ENCODE data around the gene PTPRJ.

PTPRJ gene

DNA sequence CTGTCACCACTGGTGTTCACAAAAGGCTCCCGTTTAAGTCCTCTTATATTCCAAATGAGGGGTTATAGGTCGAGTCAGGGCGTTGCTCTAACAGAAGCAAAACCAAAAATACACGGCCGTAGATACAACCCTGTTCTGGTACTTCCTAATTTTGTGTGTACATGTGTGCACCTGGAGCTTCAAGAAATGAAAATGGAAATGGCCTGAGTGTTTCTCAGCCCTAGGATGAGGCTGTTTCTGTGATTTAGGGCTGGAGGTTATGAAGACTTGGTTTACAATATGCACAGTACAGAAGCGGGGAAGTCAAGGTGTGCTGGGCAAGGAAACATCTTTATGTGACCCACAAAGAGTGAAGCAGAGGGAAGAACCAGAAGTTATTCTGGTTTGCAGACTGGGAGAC lies 125.8 kb downstream of the PTPRJ start:
- H3K4ac ChIP-seq (ENCODE audit: low read depth in 1 of 2, low read length in 2 of 2), result no peak overlapping the region
- no peak overlapping the region for H3K14ac ChIP-seq (ENCODE audit: low read length in 2 of 2)
- H3K18ac ChIP-seq (ENCODE audit: low read depth in 1 of 2, low read length in 2 of 2), result no peak overlapping the region
- no peak overlapping the region for H2AK5ac ChIP-seq (ENCODE audit: low read length, severe bottlenecking)
- no peaks in the 10 kb centered on the region for H3K27me3 ChIP-seq (ENCODE audit: control insufficient read depth in 1 of 2, insufficient read depth in 1 of 2, low read length in 2 of 2)
- WGBS, result 84% methylated on average over 6 of the region's 6 CpGs
- no peak overlapping the region for H2BK120ac ChIP-seq (ENCODE audit: low read depth, low read length)
- DNase-seq, result no peak
- peaks cover 0 to 3% of the 10 kb centered on the region in 2 experiments for H3K36me3 ChIP-seq (ENCODE audit: control insufficient read depth in 1 of 2, insufficient read depth in 2 of 2, low read depth in 1 of 2, low read length in 2 of 2)
- H3K9ac ChIP-seq (ENCODE audit: low read length), result no peak overlapping the region
- H3K9me3 ChIP-seq (ENCODE audit: control insufficient read depth, low read length), result no peaks in the 10 kb centered on the region
- no peak overlapping the region for H3K4me2 ChIP-seq (ENCODE audit: low read length, poor library complexity, severe bottlenecking)
- no peak overlapping the region for H2BK12ac ChIP-seq (ENCODE audit: low read length in 2 of 2)
- no peak overlapping the region for H3K27ac ChIP-seq (ENCODE audit: low read length, poor library complexity, severe bottlenecking)
- H4K8ac ChIP-seq (ENCODE audit: low read length), result no peak overlapping the region
- peaks cover 2% of the 10 kb centered on the region for H3K79me1 ChIP-seq (replicated peaks; ENCODE audit: low read length, poor library complexity, severe bottlenecking)
- no peak overlapping the region for H4K91ac ChIP-seq (ENCODE audit: low read length)
- no peak overlapping the region for H3K23ac ChIP-seq (ENCODE audit: low read length in 2 of 2)
- H3K4me1 ChIP-seq (ENCODE audit: control insufficient read depth, insufficient read depth, low read depth, low read length), result peaks cover 37% of the 10 kb centered on the region
- no peak overlapping the region for H2BK15ac ChIP-seq (ENCODE audit: low read depth, poor library complexity, severe bottlenecking)
- H3K4me3 ChIP-seq (ENCODE audit: insufficient read depth in 1 of 2, low read depth in 1 of 2, low read length in 2 of 2), result no peak overlapping the region
- no peak overlapping the region for H2BK5ac ChIP-seq (ENCODE audit: low read depth, low read length, poor library complexity, severe bottlenecking)
- no peak overlapping the region for H2AFZ ChIP-seq (ENCODE audit: low read depth, low read length)

DNA sequence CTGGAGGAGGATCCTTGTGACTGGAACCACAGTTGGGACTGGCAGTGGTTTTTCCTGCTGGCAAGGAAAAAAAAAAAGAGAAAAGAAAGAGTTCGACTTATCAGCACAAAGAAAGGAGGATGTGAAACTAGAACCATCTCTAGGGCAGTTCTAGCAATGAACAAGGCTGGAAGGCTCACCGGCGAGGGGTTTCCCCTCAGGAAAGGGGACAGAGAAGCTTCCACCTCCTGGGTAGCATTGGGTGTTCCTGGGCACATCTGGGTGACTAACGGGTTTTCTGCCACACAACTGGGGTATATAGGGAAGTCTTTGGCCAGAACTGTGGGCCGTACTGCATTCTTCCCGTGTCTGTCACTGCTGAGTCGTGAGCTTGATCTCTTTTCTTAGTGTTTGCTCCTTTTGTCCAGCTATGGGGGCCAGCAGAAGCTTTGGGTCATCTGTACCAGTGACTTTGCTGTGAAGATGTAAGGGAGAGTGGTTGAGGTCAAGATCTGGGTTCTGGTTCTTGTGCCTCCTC lies 126.9 kb downstream of the PTPRJ start:
- DNase-seq, result peak; percentile 56
- H2AFZ ChIP-seq (ENCODE audit: low read depth, low read length), result no peak overlapping the region

DNA sequence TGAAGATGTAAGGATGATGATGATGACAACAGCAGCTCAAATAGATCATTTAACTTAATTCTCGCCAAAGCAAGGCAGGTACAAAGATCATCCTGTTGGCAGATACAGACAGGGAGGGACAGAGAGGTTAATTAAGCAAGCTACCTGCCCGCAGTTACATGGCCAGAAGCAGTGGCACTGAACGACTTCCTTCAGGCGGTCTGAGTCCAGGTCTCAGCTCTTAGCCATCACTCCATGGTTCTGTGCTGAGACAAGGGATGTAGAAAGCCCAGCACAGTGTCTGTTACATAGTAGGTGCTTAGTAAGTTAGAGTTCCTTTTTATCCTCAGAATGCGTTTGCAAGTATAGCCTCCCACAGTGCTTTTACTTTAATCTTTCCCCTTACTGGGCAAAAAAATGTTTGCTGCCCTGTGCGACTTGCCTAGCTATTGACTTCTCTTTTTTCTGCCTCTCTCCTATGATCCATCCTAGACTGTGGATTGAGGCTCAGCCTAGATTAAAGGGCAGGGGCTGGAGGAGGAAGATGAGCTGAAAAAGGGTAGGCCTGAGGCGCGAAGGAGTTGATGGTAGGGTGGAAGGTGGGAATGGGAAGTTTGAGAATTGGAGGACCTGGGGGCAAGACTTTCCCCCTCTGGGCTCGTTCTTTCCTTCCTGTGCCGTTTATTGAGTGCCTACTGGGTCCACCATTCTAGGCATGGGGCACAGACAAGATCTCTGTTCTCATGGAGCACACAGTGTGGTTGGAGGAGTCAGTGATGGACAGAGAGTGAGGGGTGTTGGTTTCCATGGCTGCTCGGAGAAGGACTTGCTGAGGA lies 128.1 kb downstream of the PTPRJ start:
- Histone ChIP-seq H2BK120ac (ENCODE audit: low read depth, low read length) (no peak overlapping the region), H2BK5ac (ENCODE audit: low read depth, low read length, poor library complexity, severe bottlenecking) (peak overlapping the region; percentile 25), H2BK15ac (ENCODE audit: low read depth, poor library complexity, severe bottlenecking) (no peak overlapping the region), H2AFZ (ENCODE audit: low read depth, low read length) (no peak overlapping the region), H4K8ac (ENCODE audit: low read length) (no peak overlapping the region), H3K36me3 (ENCODE audit: control insufficient read depth in 1 of 2, insufficient read depth in 2 of 2, low read depth in 1 of 2, low read length in 2 of 2) (no peaks in the 10 kb centered on the region), H3K4ac (ENCODE audit: low read depth in 1 of 2, low read length in 2 of 2) (peak overlapping the region in 1 of 2 experiments; percentile 6), H3K79me1 (replicated peaks; ENCODE audit: low read length, poor library complexity, severe bottlenecking) (peaks cover 3% of the 10 kb centered on the region), H3K23ac (ENCODE audit: low read length in 2 of 2) (peak overlapping the region in 1 of 2 experiments; percentile 27), H3K27ac (ENCODE audit: low read length, poor library complexity, severe bottlenecking) (peak overlapping the region; percentile 45), H3K27me3 (ENCODE audit: control insufficient read depth in 1 of 2, insufficient read depth in 1 of 2, low read length in 2 of 2) (no peaks in the 10 kb centered on the region), H3K4me3 (ENCODE audit: insufficient read depth in 1 of 2, low read depth in 1 of 2, low read length in 2 of 2) (no peak overlapping the region), H3K4me1 (ENCODE audit: control insufficient read depth, insufficient read depth, low read depth, low read length) (peaks cover 36% of the 10 kb centered on the region), H3K4me2 (ENCODE audit: low read length, poor library complexity, severe bottlenecking) (no peak overlapping the region), H2BK12ac (ENCODE audit: low read length in 2 of 2) (peak overlapping the region; percentile 69 to 84), H4K91ac (ENCODE audit: low read length) (peak overlapping the region; percentile 34), H3K18ac (ENCODE audit: low read depth in 1 of 2, low read length in 2 of 2) (peak overlapping the region in 1 of 2 experiments; percentile 50), H3K9ac (ENCODE audit: low read length) (peak overlapping the region; percentile 73), H2AK5ac (ENCODE audit: low read length, severe bottlenecking) (peak overlapping the region; percentile 95), H3K9me3 (ENCODE audit: control insufficient read depth, low read length) (no peaks in the 10 kb centered on the region), H3K14ac (ENCODE audit: low read length in 2 of 2) (no peak overlapping the region)
- 93% methylated on average over 10 of the region's 11 CpGs for WGBS
- no peak for DNase-seq

More for the DNA sequence above, 126.9 kb downstream of the PTPRJ start:
- Histone ChIP-seq H3K9ac (ENCODE audit: low read length) (no peak overlapping the region), H2BK12ac (ENCODE audit: low read length in 2 of 2) (no peak overlapping the region), H3K36me3 (ENCODE audit: control insufficient read depth in 1 of 2, insufficient read depth in 2 of 2, low read depth in 1 of 2, low read length in 2 of 2) (no peaks in the 10 kb centered on the region), H2AK5ac (ENCODE audit: low read length, severe bottlenecking) (peak overlapping the region; percentile 14), H3K4me1 (ENCODE audit: control insufficient read depth, insufficient read depth, low read depth, low read length) (peaks cover 35% of the 10 kb centered on the region), H2BK5ac (ENCODE audit: low read depth, low read length, poor library complexity, severe bottlenecking) (no peak overlapping the region), H3K27me3 (ENCODE audit: control insufficient read depth in 1 of 2, insufficient read depth in 1 of 2, low read length in 2 of 2) (no peaks in the 10 kb centered on the region), H3K9me3 (ENCODE audit: control insufficient read depth, low read length) (no peaks in the 10 kb centered on the region), H3K23ac (ENCODE audit: low read length in 2 of 2) (no peak overlapping the region), H3K18ac (ENCODE audit: low read depth in 1 of 2, low read length in 2 of 2) (no peak overlapping the region), H3K14ac (ENCODE audit: low read length in 2 of 2) (no peak overlapping the region), H4K91ac (ENCODE audit: low read length) (no peak overlapping the region), H3K4me2 (ENCODE audit: low read length, poor library complexity, severe bottlenecking) (peak overlapping the region; percentile 5), H3K4ac (ENCODE audit: low read depth in 1 of 2, low read length in 2 of 2) (no peak overlapping the region), H3K79me1 (replicated peaks; ENCODE audit: low read length, poor library complexity, severe bottlenecking) (peaks cover 2% of the 10 kb centered on the region), H2BK120ac (ENCODE audit: low read depth, low read length) (no peak overlapping the region), H4K8ac (ENCODE audit: low read length) (no peak overlapping the region), H2BK15ac (ENCODE audit: low read depth, poor library complexity, severe bottlenecking) (no peak overlapping the region), H3K27ac (ENCODE audit: low read length, poor library complexity, severe bottlenecking) (peak overlapping the region; percentile 9), H3K4me3 (ENCODE audit: insufficient read depth in 1 of 2, low read depth in 1 of 2, low read length in 2 of 2) (no peak overlapping the region)
- WGBS, result 64% methylated on average over 7 of the region's 7 CpGs

GRCh38 chr11:48109046-48109666 lies 128.8 kb downstream of the PTPRJ start:
- Histone ChIP-seq H2BK5ac (ENCODE audit: low read depth, low read length, poor library complexity, severe bottlenecking) (peak overlapping the region; percentile 77), H3K4me1 (ENCODE audit: control insufficient read depth, insufficient read depth, low read depth, low read length) (peaks cover 31% of the 10 kb centered on the region), H3K9me3 (ENCODE audit: control insufficient read depth, low read length) (no peaks in the 10 kb centered on the region), H2BK120ac (ENCODE audit: low read depth, low read length) (no peak overlapping the region), H4K91ac (ENCODE audit: low read length) (peak overlapping the region; percentile 73), H2AFZ (ENCODE audit: low read depth, low read length) (no peak overlapping the region), H3K23ac (ENCODE audit: low read length in 2 of 2) (peak overlapping the region in 1 of 2 experiments; percentile 27), H3K36me3 (ENCODE audit: control insufficient read depth in 1 of 2, insufficient read depth in 2 of 2, low read depth in 1 of 2, low read length in 2 of 2) (peaks cover 0 to 2% of the 10 kb centered on the region in 2 experiments), H2BK15ac (ENCODE audit: low read depth, poor library complexity, severe bottlenecking) (peak overlapping the region; percentile 91), H3K18ac (ENCODE audit: low read depth in 1 of 2, low read length in 2 of 2) (peak overlapping the region; percentile 50 to 70), H2AK5ac (ENCODE audit: low read length, severe bottlenecking) (peak overlapping the region; percentile 95), H3K27ac (ENCODE audit: low read length, poor library complexity, severe bottlenecking) (peak overlapping the region; percentile 92), H3K4me3 (ENCODE audit: insufficient read depth in 1 of 2, low read depth in 1 of 2, low read length in 2 of 2) (no peak overlapping the region), H3K27me3 (ENCODE audit: control insufficient read depth in 1 of 2, insufficient read depth in 1 of 2, low read length in 2 of 2) (no peaks in the 10 kb centered on the region), H4K8ac (ENCODE audit: low read length) (no peak overlapping the region), H3K4me2 (ENCODE audit: low read length, poor library complexity, severe bottlenecking) (peak overlapping the region; percentile 78), H3K4ac (ENCODE audit: low read depth in 1 of 2, low read length in 2 of 2) (peak overlapping the region in 1 of 2 experiments; percentile 6), H3K9ac (ENCODE audit: low read length) (peak overlapping the region; percentile 73), H2BK12ac (ENCODE audit: low read length in 2 of 2) (peak overlapping the region; percentile 69 to 84), H3K14ac (ENCODE audit: low read length in 2 of 2) (no peak overlapping the region), H3K79me1 (replicated peaks; ENCODE audit: low read length, poor library complexity, severe bottlenecking) (peaks cover 3% of the 10 kb centered on the region)
- DNase-seq, result peak; percentile 63
- WGBS, result 87% methylated on average over 2 of the region's 5 CpGs
